HEK293 (cell line): Measurements from ENCODE around the gene TBC1D22A.

Source experiments
- CTCF ChIA-PET: fragments of 350-600 bp; formaldehyde crosslinking; extraction: SDS; loops from one replicate; lab custom pipeline; 2021; ENCODE audit warnings: antibody characterized with exemption; lab: Yijun Ruan, JAX
- POLR2A ChIA-PET: fragments of 300-600 bp; formaldehyde crosslinking; extraction: SDS; loops from one replicate; lab custom pipeline; 2020; ENCODE audit warnings: antibody characterized with exemption, inconsistent platforms; lab: Yijun Ruan, JAX
- H3K27ac ChIP-seq: fragments of 200-500 bp; sonication (Bioruptor generic); 2 replicates; pipeline ENCODE4 v1.5.1; 2014; ENCODE audit warnings: low read depth, low read length, control low read depth, inconsistent platforms; ENCODE audit errors: extremely low read depth
- H3K36me3 ChIP-seq, 2 experiments: fragments of 200-500 bp in 1 of 2; sonication (Bioruptor generic) in 1 of 2; 1 replicate in 1 of 2; 2 replicates in 1 of 2; pipeline ENCODE4 v1.5.1; 2014 to 2017; ENCODE audit warnings: inconsistent platforms in 2 of 2, low read length in 2 of 2; ENCODE audit not compliant: control insufficient read depth in 2 of 2, insufficient read depth in 1 of 2
- H3K4me1 ChIP-seq: fragments of 200-500 bp; sonication (Bioruptor generic); 2 replicates; pipeline ENCODE4 v1.5.1; 2014; ENCODE audit warnings: mild to moderate bottlenecking, low read length, inconsistent platforms; ENCODE audit not compliant: control insufficient read depth, insufficient read depth
- H3K4me3 ChIP-seq: 2 replicates; pipeline ENCODE4 v1.5.1; 2011; ENCODE audit warnings: low read depth, mild to moderate bottlenecking, control low read depth, low read length, moderate library complexity
- H3K9me3 ChIP-seq: fragments of 200-500 bp; sonication (Bioruptor generic); 2 replicates; pipeline ENCODE4 v1.5.1; 2014; ENCODE audit warnings: low read depth, low read length, inconsistent platforms; ENCODE audit not compliant: control insufficient read depth, insufficient read depth
- KLF9 ChIP-seq: fragments of 450-650 bp; formaldehyde crosslinking; IDR thresholded peaks from 2 replicates; pipeline ENCODE4 v1.5.1; 2016; ENCODE audit warnings: missing biosample characterization, missing genetic modification characterization, low read depth
- SALL2 ChIP-seq: fragments of 450-650 bp; formaldehyde crosslinking; IDR thresholded peaks from 2 replicates; pipeline ENCODE4 v1.5.0; 2017; ENCODE audit warnings: missing biosample characterization, mild to moderate bottlenecking, missing genetic modification characterization, borderline replicate concordance
- SP2 ChIP-seq: fragments of 450-650 bp; formaldehyde crosslinking; IDR thresholded peaks from 2 replicates; pipeline ENCODE4 v1.5.1; 2016; ENCODE audit warnings: missing biosample characterization, missing genetic modification characterization
- WT1 ChIP-seq: fragments of 450-650 bp; formaldehyde crosslinking; IDR thresholded peaks from 2 replicates; pipeline ENCODE4 v1.5.1; 2016; ENCODE audit warnings: missing biosample characterization, missing genetic modification characterization
- YY2 ChIP-seq: fragments of 450-650 bp; formaldehyde crosslinking; IDR thresholded peaks from 2 replicates; pipeline ENCODE4 v1.5.1; 2016; ENCODE audit warnings: missing biosample characterization, missing genetic modification characterization
- ZNF146 ChIP-seq: fragments of 450-650 bp; formaldehyde crosslinking; IDR thresholded peaks from 2 replicates; pipeline ENCODE4 v1.5.1; 2016; ENCODE audit warnings: missing biosample characterization, missing genetic modification characterization
- ZNF2 ChIP-seq: fragments of 450-650 bp; formaldehyde crosslinking; IDR thresholded peaks from 2 replicates; pipeline ENCODE4 v1.5.1; 2016; ENCODE audit warnings: missing biosample characterization, missing genetic modification characterization
- ZNF202 ChIP-seq: fragments of 450-650 bp; formaldehyde crosslinking; IDR thresholded peaks from 2 replicates; pipeline ENCODE4 v1.5.1; 2016; ENCODE audit warnings: missing biosample characterization, missing genetic modification characterization, borderline replicate concordance
- ZNF362 ChIP-seq: fragments of 450-650 bp; formaldehyde crosslinking; IDR thresholded peaks from 2 replicates; pipeline ENCODE4 v1.5.1; 2016; ENCODE audit warnings: missing biosample characterization, missing genetic modification characterization
- ZNF394 ChIP-seq: fragments of 450-650 bp; formaldehyde crosslinking; IDR thresholded peaks from 2 replicates; pipeline ENCODE4 v1.5.1; 2016; ENCODE audit warnings: missing biosample characterization, missing genetic modification characterization, mild to moderate bottlenecking, moderate library complexity, borderline replicate concordance
- ZNF530 ChIP-seq: fragments of 450-650 bp; formaldehyde crosslinking; IDR thresholded peaks from 2 replicates; pipeline ENCODE4 v1.5.1; 2016; ENCODE audit warnings: low read depth, missing biosample characterization, missing genetic modification characterization
- ZNF560 ChIP-seq: fragments of 450-650 bp; formaldehyde crosslinking; IDR thresholded peaks from 2 replicates; pipeline ENCODE4 v1.5.1; 2017; ENCODE audit warnings: missing biosample characterization, missing genetic modification characterization, borderline replicate concordance
- ZNF664 ChIP-seq: fragments of 450-650 bp; formaldehyde crosslinking; IDR thresholded peaks from 2 replicates; pipeline ENCODE4 v1.5.1; 2016; ENCODE audit warnings: missing biosample characterization, missing genetic modification characterization
- ZNF692 ChIP-seq: fragments of 450-650 bp; formaldehyde crosslinking; IDR thresholded peaks from 2 replicates; pipeline ENCODE4 v1.5.1; 2016; ENCODE audit warnings: missing biosample characterization, missing genetic modification characterization
- ZXDB ChIP-seq: fragments of 450-650 bp; formaldehyde crosslinking; IDR thresholded peaks from 2 replicates; pipeline ENCODE4 v1.5.1; 2016; ENCODE audit warnings: missing biosample characterization, missing genetic modification characterization
- TF ChIP-seq, protein P1 (sequence below): fragments of 450-650 bp; formaldehyde crosslinking; IDR thresholded peaks from 2 replicates; pipeline ENCODE4 v1.5.1; 2016; ENCODE audit warnings: missing biosample characterization, missing genetic modification characterization, borderline replicate concordance

Gene TBC1D22A

DNA sequence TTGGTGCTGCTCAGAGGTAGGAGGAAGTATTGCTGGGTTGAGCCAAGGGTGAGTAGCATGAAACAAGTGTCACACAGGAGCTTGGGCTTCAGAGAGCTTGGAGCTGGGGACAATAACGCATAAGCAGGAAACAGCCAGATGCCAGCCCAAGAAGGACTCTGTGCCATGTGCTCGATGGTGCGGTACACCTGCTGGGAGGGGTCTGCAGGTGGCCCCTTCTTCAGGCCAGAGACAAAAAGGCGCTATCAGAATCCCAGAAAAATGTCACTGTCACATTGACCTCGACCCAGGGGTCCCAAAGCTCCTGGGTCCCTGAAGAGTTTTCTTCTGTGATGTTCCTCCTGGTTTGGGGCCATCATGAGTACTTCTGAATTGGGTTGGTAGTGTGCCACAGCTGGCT lies 244.4 kb downstream of the TBC1D22A start:
- Histone ChIP-seq H3K4me3 (no peak overlapping the region), H3K36me3 (peaks cover 4 to 36% of the 10 kb centered on the region in 2 experiments; a peak in 2 of 3 replicates), H3K9me3 (no peaks in the 10 kb centered on the region), H3K27ac (no peak overlapping the region), H3K4me1 (no peaks in the 10 kb centered on the region)
- POLR2A ChIA-PET, result no interaction called here
- TF ChIP-seq SALL2 (no peak), ZNF202 (no peak), ZNF692 (no peak), ZXDB (tag by site-specific recombination) (no peak), ZNF362 (no peak), KLF9 (no peak), SP2 (no peak), ZNF146 (tag by site-specific recombination) (no peak), ZNF530 (no peak), ZNF664 (tag by site-specific recombination) (no peak), YY2 (no peak), ZNF394 (tag by site-specific recombination) (no peak), ZNF2 (no peak)
- TF ChIP-seq, protein P1, sequence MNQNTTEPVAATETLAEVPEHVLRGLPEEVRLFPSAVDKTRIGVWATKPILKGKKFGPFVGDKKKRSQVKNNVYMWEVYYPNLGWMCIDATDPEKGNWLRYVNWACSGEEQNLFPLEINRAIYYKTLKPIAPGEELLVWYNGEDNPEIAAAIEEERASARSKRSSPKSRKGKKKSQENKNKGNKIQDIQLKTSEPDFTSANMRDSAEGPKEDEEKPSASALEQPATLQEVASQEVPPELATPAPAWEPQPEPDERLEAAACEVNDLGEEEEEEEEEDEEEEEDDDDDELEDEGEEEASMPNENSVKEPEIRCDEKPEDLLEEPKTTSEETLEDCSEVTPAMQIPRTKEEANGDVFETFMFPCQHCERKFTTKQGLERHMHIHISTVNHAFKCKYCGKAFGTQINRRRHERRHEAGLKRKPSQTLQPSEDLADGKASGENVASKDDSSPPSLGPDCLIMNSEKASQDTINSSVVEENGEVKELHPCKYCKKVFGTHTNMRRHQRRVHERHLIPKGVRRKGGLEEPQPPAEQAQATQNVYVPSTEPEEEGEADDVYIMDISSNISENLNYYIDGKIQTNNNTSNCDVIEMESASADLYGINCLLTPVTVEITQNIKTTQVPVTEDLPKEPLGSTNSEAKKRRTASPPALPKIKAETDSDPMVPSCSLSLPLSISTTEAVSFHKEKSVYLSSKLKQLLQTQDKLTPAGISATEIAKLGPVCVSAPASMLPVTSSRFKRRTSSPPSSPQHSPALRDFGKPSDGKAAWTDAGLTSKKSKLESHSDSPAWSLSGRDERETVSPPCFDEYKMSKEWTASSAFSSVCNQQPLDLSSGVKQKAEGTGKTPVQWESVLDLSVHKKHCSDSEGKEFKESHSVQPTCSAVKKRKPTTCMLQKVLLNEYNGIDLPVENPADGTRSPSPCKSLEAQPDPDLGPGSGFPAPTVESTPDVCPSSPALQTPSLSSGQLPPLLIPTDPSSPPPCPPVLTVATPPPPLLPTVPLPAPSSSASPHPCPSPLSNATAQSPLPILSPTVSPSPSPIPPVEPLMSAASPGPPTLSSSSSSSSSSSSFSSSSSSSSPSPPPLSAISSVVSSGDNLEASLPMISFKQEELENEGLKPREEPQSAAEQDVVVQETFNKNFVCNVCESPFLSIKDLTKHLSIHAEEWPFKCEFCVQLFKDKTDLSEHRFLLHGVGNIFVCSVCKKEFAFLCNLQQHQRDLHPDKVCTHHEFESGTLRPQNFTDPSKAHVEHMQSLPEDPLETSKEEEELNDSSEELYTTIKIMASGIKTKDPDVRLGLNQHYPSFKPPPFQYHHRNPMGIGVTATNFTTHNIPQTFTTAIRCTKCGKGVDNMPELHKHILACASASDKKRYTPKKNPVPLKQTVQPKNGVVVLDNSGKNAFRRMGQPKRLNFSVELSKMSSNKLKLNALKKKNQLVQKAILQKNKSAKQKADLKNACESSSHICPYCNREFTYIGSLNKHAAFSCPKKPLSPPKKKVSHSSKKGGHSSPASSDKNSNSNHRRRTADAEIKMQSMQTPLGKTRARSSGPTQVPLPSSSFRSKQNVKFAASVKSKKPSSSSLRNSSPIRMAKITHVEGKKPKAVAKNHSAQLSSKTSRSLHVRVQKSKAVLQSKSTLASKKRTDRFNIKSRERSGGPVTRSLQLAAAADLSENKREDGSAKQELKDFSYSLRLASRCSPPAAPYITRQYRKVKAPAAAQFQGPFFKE (tag by site-specific recombination), result no peak
- CTCF ChIA-PET, result interaction anchor here (0.8 to 1.0 kb wide), 2 partner anchors 69 to 538 kb away, joined by 3 read pairs; no protein-coding TSS in a partner anchor

DNA sequence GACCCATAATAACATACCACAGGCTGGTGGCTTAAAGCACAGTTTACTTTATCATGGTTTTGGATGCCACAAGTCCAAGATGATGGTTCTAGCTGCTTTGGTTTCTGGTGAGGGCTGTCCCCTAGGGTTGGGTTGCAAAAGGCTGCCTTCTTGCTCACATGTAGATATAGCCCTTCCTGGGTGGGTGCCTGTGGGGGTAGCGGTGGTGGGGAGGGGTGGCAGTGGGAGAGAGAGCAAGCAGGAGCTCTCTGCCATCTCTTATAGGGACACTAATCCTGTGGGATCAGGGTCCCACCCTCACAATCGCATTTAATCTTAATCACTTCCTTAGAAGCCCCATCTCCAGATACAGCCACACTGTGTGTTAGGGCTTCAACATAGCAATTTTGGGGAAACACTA lies 245.0 kb downstream of the TBC1D22A start:
- no peaks in the 10 kb centered on the region for H3K4me1 ChIP-seq
- TF ChIP-seq WT1, result no peak
- no peak for TF ChIP-seq KLF9
- no peak for TF ChIP-seq ZNF560
- TF ChIP-seq, all 188 proteins: peak for 0
- H3K36me3 ChIP-seq, result peaks cover 4 to 36% of the 10 kb centered on the region in 2 experiments; a peak in 2 of 3 replicates
- H3K4me3 ChIP-seq, result no peak overlapping the region
- no peak overlapping the region for H3K27ac ChIP-seq
- CTCF ChIA-PET, result interaction anchor here (0.5 to 1.0 kb wide), 2 partner anchors 68 to 80 kb away, joined by 3 read pairs; no protein-coding TSS in a partner anchor
- H3K9me3 ChIP-seq, result no peaks in the 10 kb centered on the region
- POLR2A ChIA-PET, result no interaction called here
